Measurements from ENCODE around the gene HECTD2.

DNA sequence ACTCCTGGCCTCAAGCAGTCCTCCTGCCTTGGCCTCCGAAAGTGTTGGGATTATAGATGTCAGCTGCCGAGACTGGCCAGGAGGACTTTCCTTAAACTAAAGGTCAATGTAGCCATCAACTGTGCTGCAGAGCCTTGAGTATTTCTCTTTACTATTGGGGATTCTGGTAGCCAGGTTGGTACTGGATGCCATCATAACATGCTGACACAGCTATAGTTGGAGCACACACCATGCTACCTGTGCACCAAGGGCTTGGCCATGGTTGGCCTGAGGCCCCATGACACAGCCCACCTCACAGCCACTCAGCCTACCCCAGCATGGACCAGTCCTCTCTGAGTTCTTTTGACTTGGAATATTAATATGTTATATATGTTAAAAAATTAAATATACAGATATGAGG lies 54.4 kb downstream of the HECTD2 start:
- TF ChIP-seq, protein P1, sequence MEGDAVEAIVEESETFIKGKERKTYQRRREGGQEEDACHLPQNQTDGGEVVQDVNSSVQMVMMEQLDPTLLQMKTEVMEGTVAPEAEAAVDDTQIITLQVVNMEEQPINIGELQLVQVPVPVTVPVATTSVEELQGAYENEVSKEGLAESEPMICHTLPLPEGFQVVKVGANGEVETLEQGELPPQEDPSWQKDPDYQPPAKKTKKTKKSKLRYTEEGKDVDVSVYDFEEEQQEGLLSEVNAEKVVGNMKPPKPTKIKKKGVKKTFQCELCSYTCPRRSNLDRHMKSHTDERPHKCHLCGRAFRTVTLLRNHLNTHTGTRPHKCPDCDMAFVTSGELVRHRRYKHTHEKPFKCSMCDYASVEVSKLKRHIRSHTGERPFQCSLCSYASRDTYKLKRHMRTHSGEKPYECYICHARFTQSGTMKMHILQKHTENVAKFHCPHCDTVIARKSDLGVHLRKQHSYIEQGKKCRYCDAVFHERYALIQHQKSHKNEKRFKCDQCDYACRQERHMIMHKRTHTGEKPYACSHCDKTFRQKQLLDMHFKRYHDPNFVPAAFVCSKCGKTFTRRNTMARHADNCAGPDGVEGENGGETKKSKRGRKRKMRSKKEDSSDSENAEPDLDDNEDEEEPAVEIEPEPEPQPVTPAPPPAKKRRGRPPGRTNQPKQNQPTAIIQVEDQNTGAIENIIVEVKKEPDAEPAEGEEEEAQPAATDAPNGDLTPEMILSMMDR (IDR thresholded peaks at IDR 0.05; ENCODE audit: insufficient read depth, low read length), result no peak
- no peak for TF ChIP-seq REST (IDR thresholded peaks at IDR 0.05; ENCODE audit: insufficient replicate concordance, low read depth)
- TF ChIP-seq GABPA (IDR thresholded peaks at IDR 0.05; ENCODE audit: low read depth), result no peak
- TF ChIP-seq POLR2AphosphoS5 (IDR thresholded peaks at IDR 0.05; ENCODE audit: low read depth), result no peak

Measured in HL-60 (cell line).